Neural progenitor cell (in vitro differentiated cells): ENCODE measurements around the gene MEPCE. TPM values are rescaled to one million over a fixed set of nuclear protein-coding genes. Genes with fewer than 3 reads are reported as not detected.
A peak's percentile ranks its signal among the peaks of the same experiment; 100 is the strongest.

Source experiments
- DNase-seq: peaks from one replicate; pipeline ENCODE4 v3.0.0-alpha.2; 2016; ENCODE audit warnings: low spot score
- H2AFZ ChIP-seq: fragments of 200-600 bp; sonication (generic); replicated peaks from 2 replicates; pipeline ENCODE4 v1.6.1; 2016; ENCODE audit warnings: antibody characterized with exemption
- H3F3A ChIP-seq: fragments of 200-600 bp; sonication (generic); 2 replicates; pipeline ENCODE4 v1.6.1; 2016; ENCODE audit warnings: antibody characterized with exemption, low read depth
- H3K27ac ChIP-seq: fragments of 200-600 bp; sonication (generic); 2 replicates; pipeline ENCODE4 v1.5.1; 2016; ENCODE audit warnings: mild to moderate bottlenecking
- H3K27me3 ChIP-seq: fragments of 200-600 bp; sonication (generic); 2 replicates; pipeline ENCODE4 v1.6.1; 2016; ENCODE audit warnings: mild to moderate bottlenecking, moderate library complexity
- H3K36me3 ChIP-seq: fragments of 200-600 bp; sonication (generic); 2 replicates; pipeline ENCODE4 v1.5.1; 2016
- H3K4me1 ChIP-seq: fragments of 200-600 bp; sonication (generic); 2 replicates; pipeline ENCODE4 v1.6.1; 2016; ENCODE audit warnings: mixed run types
- H3K4me2 ChIP-seq: fragments of 200-600 bp; sonication (generic); 2 replicates; pipeline ENCODE4 v1.6.1; 2016
- H3K4me3 ChIP-seq: fragments of 200-600 bp; sonication (generic); 2 replicates; pipeline ENCODE4 v1.5.1; 2016
- H3K79me2 ChIP-seq: fragments of 200-600 bp; sonication (generic); 2 replicates; pipeline ENCODE4 v1.6.1; 2016; ENCODE audit warnings: low read depth
- H3K9ac ChIP-seq: fragments of 200-600 bp; sonication (generic); 2 replicates; pipeline ENCODE4 v1.6.1; 2016
- H3K9me3 ChIP-seq: fragments of 200-600 bp; sonication (generic); 2 replicates; pipeline ENCODE4 v1.5.1; 2016; ENCODE audit warnings: low read depth
- H4K20me1 ChIP-seq: fragments of 200-600 bp; sonication (generic); 2 replicates; pipeline ENCODE4 v1.6.1; 2016; ENCODE audit warnings: low read depth
- H3K27ac Mint-ChIP-seq: 3 replicates; pipeline ENCODE4 v1.8.0; 2021; ENCODE audit warnings: mixed read lengths
- H3K27me3 Mint-ChIP-seq: 2 replicates; pipeline ENCODE4 v1.8.0; 2022; ENCODE audit warnings: low read depth, mild to moderate bottlenecking, inconsistent platforms, moderate library complexity, mixed read lengths; ENCODE audit not compliant: insufficient read depth
- H3K36me3 Mint-ChIP-seq: 3 replicates; pipeline ENCODE4 v1.8.0; 2021; ENCODE audit warnings: mixed read lengths
- H3K4me1 Mint-ChIP-seq: 3 replicates; pipeline ENCODE4 v1.8.0; 2021; ENCODE audit warnings: mixed read lengths
- H3K4me3 Mint-ChIP-seq: 3 replicates; pipeline ENCODE4 v1.8.0; 2021; ENCODE audit warnings: mild to moderate bottlenecking, moderate library complexity, mixed read lengths
- H3K9me3 Mint-ChIP-seq: 3 replicates; pipeline ENCODE4 v1.8.0; 2020; ENCODE audit warnings: mixed read lengths
- EZH2 ChIP-seq: fragments of 200-600 bp; sonication (generic); IDR thresholded peaks from 2 replicates; pipeline ENCODE4 v1.6.1; 2017; ENCODE audit warnings: antibody characterized with exemption, mild to moderate bottlenecking, moderate library complexity
- EZH2phosphoT487 ChIP-seq: fragments of 200-600 bp; sonication (generic); IDR thresholded peaks from 2 replicates; pipeline ENCODE4 v1.6.1; 2017; ENCODE audit warnings: antibody characterized with exemption
- total RNA-seq: library from RNA; depleted of rRNA; stranded (reverse); fragments of >200 nt; gene quantifications from 2 replicates; pipeline ENCODE4 v1.2.3, GENCODE V29; 2015; ENCODE audit warnings: low replicate concordance
- TF ChIP-seq, protein P1 (sequence below): fragments of 200-600 bp; sonication (generic); IDR thresholded peaks from 2 replicates; pipeline ENCODE4 v1.5.1; 2017; ENCODE audit warnings: antibody characterized with exemption, mild to moderate bottlenecking

Gene MEPCE
- total RNA-seq, 1 donor from 2014 or later: 16.4 TPM

DNA sequence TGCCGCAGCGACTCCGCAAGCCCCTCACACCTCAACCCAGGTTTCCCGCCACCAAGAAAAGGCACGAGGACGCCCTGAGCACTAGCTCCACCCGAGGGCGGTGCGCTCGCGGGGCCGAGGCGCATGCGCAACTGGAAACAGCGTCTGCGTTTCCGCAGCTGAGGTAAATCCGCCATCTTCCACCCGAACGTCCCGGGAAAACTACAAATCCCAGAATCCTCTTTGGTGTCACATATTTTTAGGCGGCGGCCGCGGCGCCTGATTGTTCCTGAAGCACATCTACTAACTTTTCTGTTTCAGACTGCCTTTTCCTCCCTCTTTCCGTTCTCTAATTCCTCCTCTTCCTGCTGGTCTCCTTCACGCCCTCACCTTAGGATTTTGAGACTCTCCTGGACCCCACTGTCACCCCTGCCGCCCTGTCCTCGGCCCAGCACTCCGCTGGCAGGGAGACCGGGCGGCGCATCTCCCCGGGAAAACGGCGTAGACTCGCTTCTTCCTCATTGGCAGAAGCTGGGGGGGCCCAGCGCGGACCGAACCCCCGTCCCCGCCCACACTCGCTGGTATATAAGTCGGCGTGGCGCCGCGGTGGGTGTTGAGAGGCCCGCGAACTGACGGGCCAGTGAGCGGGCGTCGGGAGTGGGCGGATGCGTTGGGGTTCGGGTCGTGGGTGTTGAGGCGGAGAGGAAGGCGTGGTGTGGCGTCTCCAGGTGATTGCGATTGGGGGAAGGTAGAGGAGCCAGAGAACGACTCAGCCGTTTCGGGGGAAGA, 1.2 kb upstream of the MEPCE start, which contains the start of gene ZCWPW1:
TSS of gene ZCWPW1 (minus strand) at position 505 of the 768 bp plus-strand sequence. CDS start 8,054 bp downstream, outside the sequence.
- peak within 1 kb of the TSS; percentile 100 for H3K27ac Mint-ChIP-seq
- Histone ChIP-seq H3K36me3 (no peaks in the 10 kb centered on the region), H3K9me3 (no peaks in the 10 kb centered on the region), H3K9ac (peak within 1 kb of the TSS; percentile 84), H2AFZ (peak within 1 kb of the TSS; percentile 88), H3K27ac (peak within 1 kb of the TSS; percentile 98), H3K4me1 (peaks cover 21% of the 10 kb centered on the region), H3K4me3 (peak within 1 kb of the TSS; percentile 71), H3K4me2 (peak within 1 kb of the TSS; percentile 82), H3K27me3 (peaks cover 10% of the 10 kb centered on the region), H4K20me1 (peaks cover 26% of the 10 kb centered on the region), H3K79me2 (peaks cover 37% of the 10 kb centered on the region), H3F3A (peaks cover 44% of the 10 kb centered on the region)
- peak; percentile 97 for DNase-seq
- TF ChIP-seq, protein P1, sequence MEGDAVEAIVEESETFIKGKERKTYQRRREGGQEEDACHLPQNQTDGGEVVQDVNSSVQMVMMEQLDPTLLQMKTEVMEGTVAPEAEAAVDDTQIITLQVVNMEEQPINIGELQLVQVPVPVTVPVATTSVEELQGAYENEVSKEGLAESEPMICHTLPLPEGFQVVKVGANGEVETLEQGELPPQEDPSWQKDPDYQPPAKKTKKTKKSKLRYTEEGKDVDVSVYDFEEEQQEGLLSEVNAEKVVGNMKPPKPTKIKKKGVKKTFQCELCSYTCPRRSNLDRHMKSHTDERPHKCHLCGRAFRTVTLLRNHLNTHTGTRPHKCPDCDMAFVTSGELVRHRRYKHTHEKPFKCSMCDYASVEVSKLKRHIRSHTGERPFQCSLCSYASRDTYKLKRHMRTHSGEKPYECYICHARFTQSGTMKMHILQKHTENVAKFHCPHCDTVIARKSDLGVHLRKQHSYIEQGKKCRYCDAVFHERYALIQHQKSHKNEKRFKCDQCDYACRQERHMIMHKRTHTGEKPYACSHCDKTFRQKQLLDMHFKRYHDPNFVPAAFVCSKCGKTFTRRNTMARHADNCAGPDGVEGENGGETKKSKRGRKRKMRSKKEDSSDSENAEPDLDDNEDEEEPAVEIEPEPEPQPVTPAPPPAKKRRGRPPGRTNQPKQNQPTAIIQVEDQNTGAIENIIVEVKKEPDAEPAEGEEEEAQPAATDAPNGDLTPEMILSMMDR: no peak
- no peak for TF ChIP-seq EZH2
- no peak for TF ChIP-seq EZH2phosphoT487
- H3K27me3 Mint-ChIP-seq: peaks cover 9% of the 10 kb centered on the region
- peaks cover 19% of the 10 kb centered on the region for H3K36me3 Mint-ChIP-seq
- H3K9me3 Mint-ChIP-seq: peaks cover 2% of the 10 kb centered on the region
- peaks cover 30% of the 10 kb centered on the region for H3K4me1 Mint-ChIP-seq
- peak within 1 kb of the TSS; percentile 99 for H3K4me3 Mint-ChIP-seq

DNA sequence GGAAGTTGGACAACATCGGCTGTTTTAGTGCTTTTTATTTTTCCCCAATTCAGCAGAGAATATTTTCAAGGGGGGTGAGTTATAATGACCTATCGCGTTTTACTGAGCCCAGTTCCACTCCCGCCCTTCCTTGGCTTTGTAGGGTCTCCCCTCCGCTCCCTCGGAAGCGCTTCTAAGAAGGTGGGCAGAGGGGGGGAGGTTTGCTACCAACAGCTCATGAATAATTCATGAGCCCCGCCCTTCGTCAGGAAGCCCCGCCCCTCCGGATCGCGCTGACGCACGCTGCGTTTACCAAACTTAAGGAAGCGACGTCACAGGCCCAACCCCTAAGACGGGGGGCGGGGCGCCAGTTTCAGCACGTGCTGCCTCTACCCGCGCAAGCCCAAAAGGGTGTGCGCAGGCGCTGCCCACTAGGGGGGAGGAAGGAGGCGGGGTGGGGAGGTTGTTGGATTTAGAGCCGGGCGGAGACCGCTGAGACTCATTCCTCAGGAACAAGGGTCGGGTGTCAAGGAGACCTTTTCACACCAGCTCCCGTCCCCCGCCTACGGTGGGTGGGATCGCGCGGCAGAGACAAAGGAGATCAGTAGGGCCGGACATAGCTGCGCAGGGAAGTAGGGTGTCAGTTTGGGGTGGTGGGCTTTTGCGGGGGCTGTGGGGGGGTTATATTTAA, 529 bp upstream of the MEPCE start:
- Histone ChIP-seq H3F3A (peaks cover 51% of the 10 kb centered on the region), H3K4me3 (peak overlapping the region; percentile 71), H3K4me1 (peaks cover 21% of the 10 kb centered on the region), H3K36me3 (no peaks in the 10 kb centered on the region), H3K27me3 (peaks cover 10% of the 10 kb centered on the region), H3K79me2 (peaks cover 44% of the 10 kb centered on the region), H3K4me2 (peak overlapping the region; percentile 82), H2AFZ (peak overlapping the region; percentile 83), H4K20me1 (peaks cover 33% of the 10 kb centered on the region), H3K27ac (peak overlapping the region; percentile 98), H3K9me3 (no peaks in the 10 kb centered on the region), H3K9ac (peak overlapping the region; percentile 84)
- peaks cover 36% of the 10 kb centered on the region for H3K4me1 Mint-ChIP-seq
- peak overlapping the region; percentile 100 for H3K27ac Mint-ChIP-seq
- TF ChIP-seq EZH2 (no peak), EZH2phosphoT487 (no peak)
- TF ChIP-seq, protein P1: no peak
- peaks cover 2% of the 10 kb centered on the region for H3K9me3 Mint-ChIP-seq
- DNase-seq: peak; percentile 100
- H3K4me3 Mint-ChIP-seq: peak overlapping the region; percentile 99
- H3K27me3 Mint-ChIP-seq: peaks cover 9% of the 10 kb centered on the region
- peaks cover 25% of the 10 kb centered on the region for H3K36me3 Mint-ChIP-seq

DNA sequence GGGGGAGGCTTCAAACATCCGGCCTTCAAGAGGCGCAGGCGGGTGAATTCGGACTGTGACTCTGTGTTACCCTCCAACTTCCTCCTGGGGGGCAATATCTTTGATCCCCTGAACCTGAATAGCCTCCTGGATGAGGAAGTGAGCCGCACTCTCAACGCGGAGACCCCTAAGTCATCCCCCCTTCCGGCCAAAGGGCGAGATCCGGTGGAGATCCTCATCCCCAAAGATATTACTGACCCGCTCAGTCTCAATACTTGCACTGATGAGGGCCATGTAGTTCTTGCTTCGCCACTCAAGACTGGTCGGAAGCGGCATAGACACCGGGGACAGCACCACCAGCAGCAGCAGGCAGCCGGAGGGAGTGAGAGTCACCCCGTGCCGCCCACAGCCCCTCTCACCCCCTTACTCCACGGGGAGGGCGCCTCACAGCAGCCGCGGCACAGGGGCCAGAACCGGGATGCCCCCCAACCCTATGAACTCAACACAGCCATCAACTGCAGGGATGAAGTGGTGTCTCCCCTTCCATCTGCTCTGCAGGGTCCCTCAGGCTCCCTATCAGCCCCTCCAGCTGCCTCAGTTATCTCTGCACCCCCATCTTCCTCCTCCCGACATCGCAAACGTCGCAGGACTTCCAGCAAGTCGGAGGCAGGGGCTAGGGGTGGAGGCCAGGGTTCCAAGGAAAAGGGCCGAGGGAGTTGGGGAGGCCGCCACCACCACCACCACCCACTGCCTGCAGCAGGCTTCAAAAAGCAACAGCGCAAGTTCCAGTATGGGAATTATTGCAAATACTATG, 1.1 kb downstream of the MEPCE start:
- peaks cover 49% of the 10 kb centered on the region for H3K4me1 Mint-ChIP-seq
- peaks cover 2% of the 10 kb centered on the region for H3K9me3 Mint-ChIP-seq
- H3K4me3 ChIP-seq: peak overlapping the region; percentile 71
- peak; percentile 18 for DNase-seq
- H3K4me2 ChIP-seq: peak overlapping the region; percentile 81
- peaks cover 12% of the 10 kb centered on the region for H3K27me3 Mint-ChIP-seq
- H2AFZ ChIP-seq: no peak overlapping the region
- peaks cover 30% of the 10 kb centered on the region for H3K36me3 Mint-ChIP-seq
- peak overlapping the region; percentile 98 for H3K27ac ChIP-seq
- peaks cover 49% of the 10 kb centered on the region for H4K20me1 ChIP-seq
- TF ChIP-seq EZH2phosphoT487 (no peak), EZH2 (no peak)
- TF ChIP-seq, protein P1: no peak
- H3K27me3 ChIP-seq: peaks cover 10% of the 10 kb centered on the region
- H3K4me3 Mint-ChIP-seq: peak overlapping the region; percentile 89
- H3K9ac ChIP-seq: peak overlapping the region; percentile 84
- H3K27ac Mint-ChIP-seq: peak overlapping the region; percentile 94
- H3K9me3 ChIP-seq: no peaks in the 10 kb centered on the region
- H3K4me1 ChIP-seq: peaks cover 32% of the 10 kb centered on the region
- no peaks in the 10 kb centered on the region for H3K36me3 ChIP-seq
- peaks cover 60% of the 10 kb centered on the region for H3K79me2 ChIP-seq
- peaks cover 67% of the 10 kb centered on the region for H3F3A ChIP-seq
